Measurements from ENCODE around the gene LIAS.

Gene LIAS

GRCh38 chr4:39480902-39481695 lies 22.2 kb downstream of the LIAS start:
- Histone ChIP-seq H3K27me3 (no peaks in the 10 kb centered on the region), H3K27ac (no peak overlapping the region), H3K4me3 (no peak overlapping the region), H3K4me1 (peaks cover 0 to 4% (median 0%) of the 10 kb centered on the region in 4 donors), H3K9me3 (no peaks in the 10 kb centered on the region), H3K36me3 (peaks cover 0 to 3% (median 0%) of the 10 kb centered on the region in 3 donors)
- TF ChIP-seq CTCF (IDR thresholded peaks at IDR 0.05): no peak
- intact Hi-C loops (cut with DNase I; ENCODE audit: low total_unique reads): no loop called here
- no peak for DNase-seq

GRCh38 chr4:39484582-39485272 lies 25.9 kb downstream of the LIAS start:
- H3K9me3 ChIP-seq: no peaks in the 10 kb centered on the region
- no peaks in the 10 kb centered on the region for H3K36me3 ChIP-seq
- no peaks in the 10 kb centered on the region for H3K4me1 ChIP-seq
- no peak overlapping the region for H3K27ac ChIP-seq
- no peak overlapping the region for H3K4me3 ChIP-seq
- no peak for TF ChIP-seq CTCF (IDR thresholded peaks at IDR 0.05)
- intact Hi-C loops (cut with DNase I; ENCODE audit: low total_unique reads): no loop called here
- DNase-seq: no peak
- H3K27me3 ChIP-seq: no peaks in the 10 kb centered on the region

GRCh38 chr4:39486221-39486804 lies 27.5 kb downstream of the LIAS start:
- TF ChIP-seq CTCF (IDR thresholded peaks at IDR 0.05): no peak
- H3K4me1 ChIP-seq: no peaks in the 10 kb centered on the region
- no peaks in the 10 kb centered on the region for H3K27me3 ChIP-seq

GRCh38 chr4:39490322-39490721 lies 31.5 kb downstream of the LIAS start:
- H3K4me1 ChIP-seq: no peaks in the 10 kb centered on the region
- DNase-seq: no peak
- intact Hi-C loops (cut with DNase I; ENCODE audit: low total_unique reads): no loop called here
- H3K36me3 ChIP-seq: no peaks in the 10 kb centered on the region
- no peak for TF ChIP-seq CTCF (IDR thresholded peaks at IDR 0.05)
- H3K27ac ChIP-seq: no peak overlapping the region
- H3K4me3 ChIP-seq: no peak overlapping the region
- no peaks in the 10 kb centered on the region for H3K27me3 ChIP-seq
- H3K9me3 ChIP-seq: no peaks in the 10 kb centered on the region

More at GRCh38 chr4:39486221-39486804, 27.5 kb downstream of the LIAS start:
- Histone ChIP-seq H3K36me3 (no peaks in the 10 kb centered on the region), H3K27ac (no peak overlapping the region), H3K9me3 (no peaks in the 10 kb centered on the region), H3K4me3 (no peak overlapping the region)
- intact Hi-C loops (cut with DNase I; ENCODE audit: low total_unique reads): no loop called here
- DNase-seq: no peak

- H3K9me3 ChIP-seq: no peaks in the 10 kb centered on the region
- DNase-seq: no peak
- TF ChIP-seq CTCF (IDR thresholded peaks at IDR 0.05): no peak
- H3K27ac ChIP-seq: no peak overlapping the region
- H3K27me3 ChIP-seq: no peaks in the 10 kb centered on the region
- intact Hi-C loops (cut with DNase I; ENCODE audit: low total_unique reads): no loop called here
- H3K36me3 ChIP-seq: peaks cover under 1 to 10% (median 9%) of the 10 kb centered on the region in 3 donors
- no peaks in the 10 kb centered on the region for H3K4me1 ChIP-seq
- H3K4me3 ChIP-seq: no peak overlapping the region
These were observed 35.5 kb downstream of the LIAS start for GRCh38 chr4:39494354-39494753.
